EL (cell line): ENCODE data around the gene GNGT2.

Source experiments
- DNase-seq: peaks from one replicate; pipeline ENCODE4 v3.0.0-alpha.2; 2016

Gene GNGT2

DNA sequence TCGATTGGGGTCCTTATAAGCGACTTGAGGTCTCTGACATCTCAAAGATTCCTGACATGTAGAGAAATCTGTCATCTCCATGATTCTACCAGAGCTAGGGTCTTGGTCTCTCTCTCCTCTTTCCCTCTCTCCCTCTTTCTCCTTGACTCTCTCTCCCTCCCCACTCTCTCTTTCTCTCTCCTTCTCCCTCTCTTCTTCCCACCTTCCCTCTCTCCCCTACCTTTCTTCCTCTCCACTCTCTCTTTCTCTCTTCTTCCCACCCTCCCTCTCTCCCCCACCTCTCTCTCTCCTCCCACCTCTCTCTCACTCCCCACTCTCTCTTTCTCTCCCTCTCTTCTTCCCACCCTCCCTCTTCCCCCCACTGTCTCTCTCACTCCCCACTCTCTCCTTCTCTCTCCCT is 45.2 kb downstream of the GNGT2 start:
- DNase-seq, result no peak

DNA sequence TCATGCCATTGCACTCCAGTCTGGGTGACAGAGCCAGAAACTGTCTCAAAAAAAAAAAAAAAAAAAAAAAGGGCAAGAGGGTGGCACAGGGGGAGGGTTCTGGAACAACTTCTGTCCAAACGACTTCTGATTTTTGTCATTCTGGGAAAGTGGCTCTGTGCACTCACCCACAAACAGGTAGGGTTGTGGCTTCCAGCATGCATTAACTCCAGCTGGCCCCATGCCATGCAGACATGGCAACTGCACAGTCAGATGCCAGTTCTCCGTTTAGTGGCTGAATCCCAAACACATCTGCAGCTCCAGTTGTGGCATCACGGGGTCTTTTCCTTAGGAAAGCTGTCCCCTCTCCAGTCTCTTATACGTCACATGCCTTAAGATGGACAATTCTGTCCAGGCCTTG is 47.5 kb downstream of the GNGT2 start:
- no peak for DNase-seq

DNA sequence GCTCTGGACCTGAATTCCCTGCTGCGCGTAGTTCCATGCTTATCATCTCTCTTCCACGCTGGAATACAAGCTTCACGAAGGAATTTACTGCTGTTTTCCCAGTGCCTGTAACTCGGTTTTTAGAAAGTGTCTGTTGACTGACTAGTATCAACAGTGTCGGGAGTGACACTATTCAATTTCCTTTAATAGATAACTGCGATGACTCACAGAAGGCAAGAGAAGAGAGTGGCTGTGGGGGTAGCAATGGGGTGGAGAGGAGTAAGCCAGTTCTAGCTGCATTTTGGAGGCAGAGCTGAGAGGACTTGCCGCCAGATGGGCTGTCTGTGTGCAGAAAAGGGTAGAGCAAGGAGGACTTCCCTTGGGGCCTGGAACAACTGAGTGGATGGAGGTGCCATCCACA is 52.6 kb downstream of the GNGT2 start:
- peak; percentile 22 for DNase-seq

DNA sequence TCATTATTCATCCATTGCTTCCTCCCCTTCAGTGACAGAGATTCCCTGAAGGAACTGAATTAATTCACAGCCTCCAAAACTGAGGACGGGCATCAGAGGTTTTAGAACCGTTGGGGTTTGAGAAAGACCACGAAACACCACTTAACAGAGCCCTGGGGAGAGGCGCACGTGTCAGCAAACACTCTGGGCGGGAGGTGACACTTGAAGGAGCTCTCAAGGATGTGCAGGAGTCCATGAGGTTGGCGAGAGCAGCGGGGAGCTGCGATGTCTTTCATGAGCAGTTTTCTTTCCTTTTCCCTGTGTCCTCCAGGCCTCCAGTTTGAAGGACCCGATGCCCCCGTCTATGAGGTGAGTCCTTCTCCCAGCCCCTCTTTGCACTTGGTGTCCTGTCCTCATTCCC is 54.1 kb downstream of the GNGT2 start:
- DNase-seq, result no peak
